Inflammatory macrophage (primary cell): ENCODE results near the gene SESN1.
"Not testable (repeated sequence)": the region's sequence is repeated elsewhere in the genome, so short reads cannot be mapped to it uniquely, and the experiment has no call there.

ENCODE experiments used
- DNase-seq, 2 donors: peaks; one replicate each; pipeline ENCODE4 v3.0.0-alpha.2; 2020 to 2022

Gene SESN1

DNA sequence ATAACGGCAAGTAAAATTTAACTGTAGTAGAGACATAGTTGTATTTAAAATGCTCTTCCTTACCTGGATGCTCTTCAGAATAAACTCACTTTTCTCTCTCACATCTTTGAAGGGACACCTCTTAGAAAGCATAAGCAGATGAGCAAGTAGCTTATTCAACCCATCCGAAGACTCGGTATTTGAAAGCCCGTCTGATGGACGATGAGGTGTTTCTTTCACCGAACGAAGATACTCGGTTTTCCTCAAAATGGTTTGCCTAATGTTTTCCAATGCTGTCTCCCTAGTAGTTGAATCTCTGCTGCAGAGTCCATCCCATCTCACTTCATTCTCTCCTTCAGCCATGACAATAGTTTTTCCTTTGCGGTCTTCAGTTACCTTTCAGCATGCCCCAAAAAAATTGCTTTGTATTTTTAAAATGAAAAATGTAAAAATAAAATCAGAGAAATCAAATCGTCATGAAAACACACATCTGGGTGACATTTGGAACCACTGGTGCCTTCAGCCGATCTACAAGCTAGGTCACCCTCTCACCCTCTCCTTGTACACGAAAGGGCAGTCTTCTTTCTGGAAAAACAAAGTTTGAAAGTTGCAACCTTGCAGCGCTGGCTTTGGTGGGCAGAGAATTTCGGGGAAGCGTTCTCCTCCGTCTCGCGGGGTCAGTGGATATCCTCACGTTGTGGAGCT is 772 bp downstream of the SESN1 start:
- no peak for DNase-seq

DNA sequence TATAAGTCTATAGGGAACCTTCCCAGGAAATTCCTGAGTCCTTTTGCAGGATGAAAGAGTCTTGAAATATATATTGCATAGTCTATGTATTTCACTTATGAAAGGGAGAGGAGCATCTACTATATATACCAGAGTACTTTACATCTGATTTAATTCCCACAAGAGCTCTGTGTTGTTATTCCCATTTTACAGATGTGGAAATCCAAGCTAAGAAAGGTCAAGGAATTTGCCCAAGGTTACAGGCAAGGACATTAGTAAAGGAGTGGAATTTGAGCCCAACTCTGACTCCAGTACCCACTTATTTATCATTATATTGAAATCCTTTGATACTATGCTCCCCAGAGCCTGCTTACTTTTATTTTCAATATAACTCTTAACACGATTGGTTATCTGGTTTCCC is 2.6 kb downstream of the SESN1 start:
- no peak for DNase-seq

DNA sequence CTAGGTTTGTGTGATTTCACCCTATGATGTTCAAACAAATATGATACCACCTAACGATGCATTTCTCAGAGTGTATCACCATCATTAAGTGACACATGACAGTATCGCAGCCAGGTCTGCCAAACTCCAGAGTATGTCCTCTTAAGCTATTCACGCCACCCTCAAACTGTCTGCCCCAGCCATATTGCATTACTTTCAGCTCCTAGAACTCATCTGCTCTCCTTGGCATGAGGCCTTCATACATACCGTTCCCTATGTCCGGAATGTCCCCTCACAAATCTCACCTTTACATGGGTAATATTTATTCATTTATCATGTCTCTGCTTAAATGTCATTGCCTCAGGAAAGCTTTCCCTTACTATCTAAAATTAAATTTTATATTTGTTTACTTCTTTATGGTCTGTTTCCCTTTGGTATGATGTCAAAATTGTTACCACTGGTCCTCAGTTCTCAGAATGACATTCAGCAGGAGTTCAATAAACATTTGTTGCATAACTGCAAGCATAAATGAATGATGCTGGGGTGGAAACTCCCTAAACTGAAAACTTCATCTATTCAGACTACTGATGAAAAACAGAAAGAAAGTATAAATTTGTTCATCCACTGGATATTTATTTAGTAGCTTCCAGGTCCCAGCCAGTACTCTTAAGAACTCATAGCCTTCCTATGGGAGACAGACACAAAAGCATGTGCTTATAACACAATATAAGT is 3.2 kb downstream of the SESN1 start:
- no peak for DNase-seq

DNA sequence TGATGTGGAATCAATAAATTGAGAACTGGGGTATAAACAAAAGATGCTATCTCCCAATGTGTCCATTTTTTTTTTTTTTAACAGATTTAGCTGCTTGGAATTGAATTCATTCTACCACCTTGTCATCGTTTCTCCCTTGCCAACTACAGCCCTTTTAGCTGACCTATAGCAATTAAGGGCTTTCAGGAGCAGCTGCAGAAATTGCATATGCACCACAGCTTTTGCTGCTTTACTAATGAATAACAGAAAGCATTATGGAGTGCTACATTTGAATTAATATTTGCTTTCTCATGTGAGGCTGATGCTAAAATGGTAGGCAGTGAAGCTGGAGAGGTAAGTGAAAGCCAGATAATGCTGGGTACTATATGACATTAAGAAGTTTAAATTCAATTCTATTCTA is 5.7 kb downstream of the SESN1 start:
- no peak for DNase-seq

DNA sequence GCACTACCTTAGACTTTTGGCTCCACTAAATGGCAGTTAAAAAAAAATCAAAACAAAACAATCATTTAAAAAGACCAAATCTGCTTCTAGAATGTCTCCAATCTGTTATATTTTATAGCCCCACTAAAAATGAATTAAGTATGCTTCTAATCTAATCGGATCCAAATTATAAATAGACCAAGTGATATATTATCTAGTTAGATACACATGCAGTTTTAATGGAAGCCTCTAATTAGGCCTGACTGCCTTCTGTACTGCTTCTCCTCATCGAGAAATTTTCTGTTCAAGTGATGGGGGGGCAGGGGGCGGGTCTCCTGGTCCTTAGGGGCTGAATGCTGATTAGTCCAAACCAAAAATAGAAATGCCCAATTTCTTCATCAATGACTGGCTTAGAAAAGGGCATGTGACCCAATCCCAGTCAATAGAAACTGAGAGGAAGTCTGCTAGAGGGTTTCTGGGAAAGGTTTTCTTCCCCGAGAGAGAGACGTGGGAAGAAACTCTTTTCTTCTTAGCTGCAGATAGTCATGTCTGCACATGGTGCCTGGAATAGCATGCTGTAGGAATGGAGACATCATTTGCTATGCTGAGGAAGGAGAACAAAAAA is 6.9 kb downstream of the SESN1 start:
- DNase-seq, result no peak

DNA sequence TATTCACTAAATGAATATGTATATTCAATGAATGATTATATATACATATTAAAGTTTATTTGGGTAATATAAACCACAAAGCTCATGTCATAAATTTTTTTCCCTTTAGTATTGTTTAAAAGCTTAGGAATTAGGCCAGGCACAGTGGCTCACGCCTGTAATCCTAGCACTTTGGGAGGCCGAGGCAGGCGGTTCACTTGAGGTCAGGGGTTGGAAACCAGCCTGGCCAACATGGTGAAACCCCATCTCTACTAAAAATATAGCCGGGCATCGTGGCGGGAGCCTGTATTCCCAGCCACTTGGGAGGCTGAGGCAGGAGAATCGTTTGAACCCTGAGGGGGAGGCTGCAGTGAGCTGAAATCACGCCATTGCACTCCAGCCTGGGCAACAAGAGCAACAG is 10.5 kb downstream of the SESN1 start:
- DNase-seq, result not testable (repeated sequence)

DNA sequence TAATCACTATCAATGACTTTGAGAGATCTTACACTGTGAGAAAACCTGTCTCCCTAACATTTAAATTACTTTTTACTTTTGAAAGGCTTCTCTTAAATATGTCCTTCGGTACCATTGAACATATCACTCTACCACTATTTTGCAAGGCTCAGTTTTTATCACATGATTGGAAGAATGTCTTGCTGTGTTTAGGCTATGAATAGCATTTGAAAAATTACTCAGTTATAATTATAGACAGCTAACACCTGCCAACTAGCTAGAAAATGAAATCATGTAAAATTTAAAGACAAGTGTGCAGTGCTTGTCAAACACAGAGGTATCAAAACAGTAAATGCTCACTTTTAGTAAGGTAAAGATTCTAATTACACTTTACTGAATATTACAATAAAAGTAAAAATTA is 11.0 kb downstream of the SESN1 start:
- DNase-seq, result no peak

DNA sequence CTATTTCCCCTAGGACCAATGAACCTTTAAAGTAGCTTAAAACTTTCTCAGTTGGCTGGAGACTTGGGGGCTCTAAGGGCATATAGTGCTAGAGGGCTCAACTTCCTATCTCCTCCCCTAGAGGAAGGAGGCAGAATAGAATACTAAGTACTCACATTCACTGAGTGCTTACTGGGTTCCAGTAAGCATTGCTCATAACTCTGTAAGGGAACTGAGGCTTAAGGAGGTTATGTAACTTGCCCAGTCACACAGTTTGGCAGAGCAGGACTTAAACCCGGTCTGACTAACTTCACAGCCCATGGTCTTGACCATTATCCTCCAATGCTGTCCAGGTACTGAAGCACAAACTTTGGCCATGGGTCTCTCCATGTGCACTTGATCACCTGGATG is 12.5 kb downstream of the SESN1 start:
- peak; percentile 56 to 61 for DNase-seq

DNA sequence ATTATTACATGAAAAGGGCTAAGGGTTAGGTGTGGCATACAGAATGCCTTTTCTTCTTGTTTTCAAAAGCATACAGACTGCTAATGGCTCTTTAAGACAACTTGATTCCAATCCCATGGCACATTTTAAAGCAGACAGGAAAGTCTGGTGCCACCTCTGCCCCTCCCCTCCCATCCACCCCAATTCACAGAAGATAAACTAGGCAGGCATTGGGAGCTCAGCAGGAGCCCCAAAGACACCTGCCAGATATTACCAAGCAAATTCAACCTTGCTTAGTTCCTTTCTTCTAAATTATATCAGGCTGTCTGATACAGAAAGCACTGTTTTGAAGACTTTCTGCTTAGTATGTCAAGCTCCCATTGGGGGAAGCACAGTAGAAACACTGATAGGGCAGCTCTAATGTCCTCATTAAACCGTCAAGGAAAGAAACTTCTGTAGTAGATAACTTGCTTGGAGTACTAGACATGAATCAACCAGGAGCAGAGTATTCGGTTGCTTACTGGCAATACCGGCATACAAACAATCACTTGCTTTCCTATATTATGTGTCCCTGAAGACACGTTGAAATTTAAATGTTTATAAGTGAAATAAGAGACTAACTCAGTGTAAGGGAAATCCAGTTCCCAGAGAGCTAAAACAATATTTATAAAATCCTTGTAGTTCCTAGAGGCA is 13.0 kb downstream of the SESN1 start:
- DNase-seq, result no peak

DNA sequence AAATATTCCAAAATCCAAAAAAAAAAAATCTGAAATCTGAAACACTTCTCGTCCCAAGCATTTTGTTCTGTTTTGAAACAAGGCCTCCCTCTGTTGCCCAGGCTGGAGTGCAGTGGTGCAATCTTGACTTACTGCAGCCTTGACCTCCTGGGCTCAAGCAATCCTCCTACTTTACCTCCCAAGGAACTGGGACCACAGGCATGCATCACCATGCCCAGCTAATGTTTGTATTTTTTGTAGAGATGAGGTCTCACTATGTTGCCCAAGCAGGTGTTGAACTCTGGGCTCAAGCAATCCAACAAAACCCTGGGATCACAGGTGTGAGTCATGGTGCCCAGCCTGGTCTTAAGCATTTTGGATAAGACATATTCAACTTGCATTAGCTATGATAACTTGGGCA is 13.6 kb downstream of the SESN1 start:
- no peak for DNase-seq

DNA sequence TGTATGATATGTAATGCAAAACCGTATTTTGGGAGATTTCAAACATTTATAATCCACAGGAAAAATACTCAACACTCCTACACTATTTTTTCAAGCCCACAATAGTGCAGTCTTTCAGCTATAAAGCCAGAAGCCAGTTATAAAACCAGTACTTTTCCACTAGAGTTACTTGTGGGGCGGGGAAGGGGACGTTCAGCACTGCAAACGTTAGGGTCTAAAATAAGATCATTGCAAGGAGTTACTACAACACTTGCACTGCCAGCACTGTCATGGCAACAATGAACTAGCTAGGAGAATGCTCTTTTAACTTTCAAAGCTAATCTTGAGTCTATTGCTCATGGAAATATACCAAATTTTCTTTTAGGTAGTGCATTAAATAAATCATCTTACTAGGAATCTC is 14.7 kb downstream of the SESN1 start:
- DNase-seq, result no peak

DNA sequence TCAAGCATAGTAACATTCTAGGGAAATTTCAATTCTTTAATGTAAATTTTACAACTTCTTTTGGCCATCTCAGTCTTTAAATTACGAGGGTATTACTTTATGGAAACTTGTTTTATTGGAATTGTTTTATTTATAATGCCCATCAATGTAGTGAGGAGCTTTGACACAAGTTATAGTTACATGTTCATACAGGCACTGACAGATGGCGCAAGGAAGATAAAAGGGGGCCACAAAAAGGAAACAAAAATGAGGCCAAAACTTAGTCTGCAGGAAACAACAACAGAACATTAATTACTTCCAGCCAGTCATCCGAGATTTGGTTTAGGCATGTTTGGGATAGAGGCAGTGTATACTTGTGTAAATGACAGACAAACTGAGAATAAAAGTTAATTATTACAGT is 18.3 kb downstream of the SESN1 start:
- DNase-seq, result no peak

DNA sequence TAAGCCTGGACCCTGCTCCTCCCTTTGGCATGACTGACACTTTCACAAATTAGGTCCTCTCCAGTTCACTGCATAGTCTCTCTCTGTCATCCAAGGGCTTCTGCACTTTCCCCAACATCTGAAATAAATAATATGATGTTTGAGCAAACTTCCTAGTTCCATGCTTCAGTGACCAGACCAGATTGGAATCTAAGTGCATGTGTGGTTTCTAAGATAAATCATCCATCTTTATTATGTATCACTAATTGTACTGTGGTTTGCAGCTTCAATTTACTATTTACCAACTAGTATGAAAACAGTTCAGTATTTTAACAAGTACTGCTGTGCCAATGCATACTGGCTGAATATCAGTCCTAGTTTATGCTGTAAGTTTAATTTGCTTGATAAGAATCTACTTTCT is 18.7 kb downstream of the SESN1 start:
- no peak for DNase-seq

DNA sequence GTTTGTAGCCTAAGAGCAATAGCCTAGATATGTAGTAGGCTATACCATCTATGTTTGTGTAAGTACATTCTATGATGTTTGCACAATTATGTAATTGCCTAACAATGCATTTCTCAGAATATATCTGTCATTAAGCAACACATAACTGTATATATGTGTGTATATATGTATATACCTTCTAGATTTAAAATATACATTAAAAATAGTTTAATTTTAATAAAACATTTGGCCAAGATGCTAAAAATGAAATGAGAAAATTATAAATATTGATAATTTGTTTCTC is 20.6 kb downstream of the SESN1 start:
- DNase-seq, result peak in 1 of 2 donors; percentile 69

DNA sequence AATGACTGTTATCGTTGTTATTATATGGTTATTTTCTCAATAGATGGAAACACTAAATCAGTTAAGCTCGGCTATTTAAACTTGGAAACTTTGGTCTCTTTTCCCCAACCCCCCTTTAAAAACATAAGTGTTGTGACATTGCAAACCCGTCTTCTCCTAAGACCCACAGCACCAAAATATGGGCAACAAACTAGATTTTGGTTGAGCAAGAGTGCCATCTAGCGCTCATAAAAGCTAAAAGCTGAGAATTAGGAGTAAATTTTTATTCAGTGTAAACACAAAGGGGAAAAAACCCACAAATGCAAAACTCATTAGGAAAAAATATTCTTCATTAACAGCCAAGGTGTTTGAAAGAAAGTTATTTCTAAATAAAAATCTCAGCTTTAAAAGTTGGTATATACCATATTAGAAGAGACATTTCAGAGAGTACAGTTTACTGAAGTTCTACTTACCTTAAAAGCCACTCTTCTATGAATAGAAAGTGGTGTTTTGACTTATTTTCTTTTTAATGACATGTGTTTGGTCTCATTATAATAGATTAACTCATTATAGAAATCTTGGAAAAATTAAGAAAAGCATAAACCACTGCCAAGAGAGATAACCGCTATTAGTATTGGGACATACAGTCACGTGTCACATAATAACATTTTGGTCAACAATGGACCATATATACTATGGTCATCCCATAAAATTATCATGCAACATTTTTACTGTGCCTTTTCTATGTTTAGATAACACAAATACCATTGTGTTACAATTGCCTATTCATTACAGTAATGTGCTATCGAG is 21.1 kb downstream of the SESN1 start:
- peak; percentile 73 to 79 for DNase-seq

DNA sequence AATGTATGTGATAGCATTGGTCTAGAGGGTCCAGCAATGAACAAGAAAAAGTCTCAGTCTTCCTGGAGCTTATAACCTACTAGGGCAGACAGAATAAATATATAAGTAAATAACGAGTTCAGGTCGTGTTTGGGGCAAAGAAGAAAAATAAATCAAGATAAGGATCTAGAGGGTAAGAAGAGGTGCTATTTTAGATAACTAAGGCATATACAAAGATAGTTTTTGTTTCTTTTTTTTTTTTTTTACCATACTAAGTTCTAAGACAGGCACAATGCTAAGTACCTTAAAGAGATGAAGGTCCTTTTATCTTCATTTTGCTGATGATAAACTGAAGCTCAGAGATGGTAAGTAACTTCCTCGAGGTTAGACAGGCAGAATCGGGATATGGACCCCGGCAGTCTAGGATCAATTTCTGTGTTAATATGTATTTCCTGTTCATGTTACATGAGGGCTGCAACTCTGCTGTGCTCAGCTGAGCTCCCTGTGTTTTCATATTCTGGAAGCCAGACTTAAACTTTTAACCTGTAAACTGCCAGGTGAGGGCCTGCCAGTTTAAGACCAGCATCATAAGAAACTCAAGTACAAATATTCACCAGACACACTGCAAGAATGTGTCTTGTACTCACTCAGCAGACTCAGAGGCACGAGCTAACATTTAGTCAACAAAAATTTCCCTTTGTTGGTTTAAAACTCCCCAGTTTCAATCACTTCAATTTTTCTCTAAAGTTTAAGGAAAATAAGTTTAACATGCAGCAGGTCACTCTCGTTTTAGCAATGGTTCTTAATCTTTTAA is 23.3 kb downstream of the SESN1 start:
- DNase-seq, result no peak

DNA sequence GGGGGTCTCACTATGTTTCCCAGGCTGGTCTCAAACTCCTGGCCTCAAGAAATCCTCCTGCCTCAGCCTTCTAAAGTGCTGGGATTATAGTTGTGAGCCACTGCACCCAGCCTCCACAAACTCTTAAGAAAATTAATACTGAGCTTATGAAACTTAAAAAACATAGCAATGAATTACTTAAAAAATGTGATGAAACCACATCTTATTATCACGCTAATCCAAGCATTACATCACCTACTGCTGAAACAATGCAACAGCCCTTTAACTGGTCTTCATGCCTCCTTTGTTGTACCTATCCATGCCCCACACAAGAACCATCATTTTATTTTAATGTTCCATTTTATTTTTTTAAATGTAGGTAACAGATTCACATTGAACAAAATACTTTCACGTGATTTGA is 24.9 kb downstream of the SESN1 start:
- peak; percentile 45 to 76 for DNase-seq

DNA sequence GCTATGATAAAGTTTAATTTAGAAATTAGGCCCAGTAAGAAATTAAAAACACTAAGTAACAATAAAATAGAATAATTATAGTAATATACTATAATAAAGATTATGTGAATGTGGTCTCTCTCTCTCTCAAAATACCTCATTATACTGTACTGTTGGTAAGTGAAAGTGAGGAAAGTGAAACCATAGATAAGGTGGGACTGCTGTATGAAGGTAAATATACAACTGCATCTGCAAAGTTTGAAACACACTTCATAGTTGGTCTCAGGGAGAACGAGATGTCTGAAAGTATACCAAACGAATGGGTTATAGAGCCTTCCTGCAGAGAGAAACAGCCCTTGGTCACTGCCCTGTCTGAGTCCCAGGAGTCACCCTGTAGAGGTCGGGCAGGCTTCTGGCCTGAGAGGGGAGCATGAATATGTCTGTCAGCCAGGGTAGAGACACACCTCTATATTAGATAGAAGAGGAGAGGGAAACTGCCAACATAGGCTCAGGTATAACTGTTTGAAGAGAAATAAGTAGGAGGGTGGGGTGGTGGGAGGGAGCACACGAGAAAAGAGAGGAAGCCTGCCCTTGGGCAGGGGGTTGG is 31.8 kb downstream of the SESN1 start:
- no peak for DNase-seq

DNA sequence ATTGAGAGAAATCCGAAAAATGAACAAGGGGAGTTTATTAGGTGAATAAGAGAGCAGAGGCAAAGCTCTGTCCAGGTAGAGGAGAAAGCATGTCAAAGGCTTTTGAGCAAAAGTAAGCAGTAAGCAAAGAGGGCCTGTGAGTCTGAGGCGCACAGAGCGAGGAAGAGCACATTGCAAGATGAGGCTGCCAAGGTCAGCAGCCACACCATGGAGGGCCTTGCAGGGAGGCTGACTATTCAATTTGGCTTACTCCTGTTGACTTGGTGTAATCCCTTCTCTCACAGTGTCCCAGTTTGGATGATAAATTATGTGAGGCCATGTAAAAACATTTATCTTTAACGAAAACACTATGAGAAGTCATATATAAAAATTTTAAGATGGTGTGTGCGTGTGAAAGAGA is 32.4 kb downstream of the SESN1 start:
- no peak for DNase-seq

DNA sequence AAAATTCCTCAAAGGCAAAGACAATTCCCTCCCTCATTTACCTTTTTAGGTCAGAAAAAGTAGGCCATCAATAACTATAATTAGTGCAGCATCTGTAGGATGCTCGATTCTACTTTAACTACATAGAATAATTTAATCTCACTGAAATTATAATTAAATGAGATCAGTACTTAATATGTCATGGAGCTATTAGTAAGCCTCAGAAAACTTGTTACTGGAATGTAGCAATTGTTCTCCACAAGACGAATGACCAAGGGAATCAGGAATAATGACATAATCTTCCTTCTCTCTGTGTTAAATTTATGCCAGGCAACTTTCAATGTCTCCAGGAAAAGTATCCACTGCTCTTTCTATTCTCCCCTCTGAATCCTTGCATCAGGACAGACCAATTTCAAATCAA is 34.1 kb downstream of the SESN1 start:
- DNase-seq, result no peak

DNA sequence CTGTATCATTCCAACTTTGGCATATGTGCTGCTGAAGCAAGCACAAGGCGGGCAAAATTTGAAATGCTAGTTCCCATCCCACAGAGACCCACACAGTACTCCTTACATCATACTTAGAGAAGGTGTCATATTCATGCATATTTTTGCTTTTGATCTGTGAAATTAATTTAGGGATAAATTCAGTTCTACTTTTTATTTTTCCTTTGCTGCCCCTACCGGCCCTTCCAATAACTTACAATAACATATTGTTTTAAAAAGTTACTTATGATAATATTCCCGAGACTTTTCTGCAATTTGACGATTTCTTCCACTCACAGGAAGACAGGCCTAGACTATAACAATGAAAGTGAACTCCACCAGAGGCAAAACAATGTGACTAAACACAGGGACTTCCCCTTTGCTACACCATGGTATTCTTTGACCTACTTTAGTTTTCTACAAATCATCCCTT is 35.0 kb downstream of the SESN1 start:
- peak; percentile 67 for DNase-seq

DNA sequence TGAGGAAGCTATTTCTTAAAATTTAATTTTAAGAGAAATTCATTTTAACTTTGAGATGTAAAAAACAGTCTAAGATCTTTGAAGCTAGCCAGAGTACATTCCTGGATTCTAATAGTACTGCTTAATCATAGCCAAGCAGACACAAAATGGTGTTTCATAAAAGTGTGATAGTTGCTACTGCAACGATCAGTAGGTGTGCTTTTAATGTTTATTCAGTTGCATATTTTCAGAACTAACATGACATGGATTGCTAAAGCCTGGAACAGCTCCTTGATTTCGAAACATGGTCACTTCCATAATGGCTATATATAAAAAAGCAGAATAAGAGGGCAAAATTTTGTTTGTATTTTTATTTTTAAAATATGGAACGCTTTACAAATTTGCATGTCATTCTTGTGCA is 35.5 kb downstream of the SESN1 start:
- peak; percentile 74 to 76 for DNase-seq
